ENCODE results near the gene CLDN16.

DNA sequence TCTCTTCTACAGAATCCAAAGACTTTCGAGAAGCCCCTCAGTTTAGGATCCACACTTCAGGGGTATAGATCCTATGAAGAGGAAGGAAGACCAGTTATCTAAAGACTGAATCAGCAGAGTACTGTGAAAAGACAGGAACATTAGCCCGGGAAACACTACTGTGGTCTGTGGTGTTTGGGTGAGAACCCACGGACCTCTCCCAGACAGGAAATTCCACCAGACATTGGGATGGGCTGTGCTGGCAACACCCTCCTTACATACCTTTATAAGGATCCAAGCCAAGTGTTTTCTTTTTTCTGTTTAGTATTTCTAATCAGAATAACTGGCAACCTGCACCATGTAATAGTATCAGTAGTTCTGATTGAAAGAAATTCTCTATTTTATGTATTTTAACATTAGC is 47.7 kb downstream of the CLDN16 start:
- TF ChIP-seq, protein P1, sequence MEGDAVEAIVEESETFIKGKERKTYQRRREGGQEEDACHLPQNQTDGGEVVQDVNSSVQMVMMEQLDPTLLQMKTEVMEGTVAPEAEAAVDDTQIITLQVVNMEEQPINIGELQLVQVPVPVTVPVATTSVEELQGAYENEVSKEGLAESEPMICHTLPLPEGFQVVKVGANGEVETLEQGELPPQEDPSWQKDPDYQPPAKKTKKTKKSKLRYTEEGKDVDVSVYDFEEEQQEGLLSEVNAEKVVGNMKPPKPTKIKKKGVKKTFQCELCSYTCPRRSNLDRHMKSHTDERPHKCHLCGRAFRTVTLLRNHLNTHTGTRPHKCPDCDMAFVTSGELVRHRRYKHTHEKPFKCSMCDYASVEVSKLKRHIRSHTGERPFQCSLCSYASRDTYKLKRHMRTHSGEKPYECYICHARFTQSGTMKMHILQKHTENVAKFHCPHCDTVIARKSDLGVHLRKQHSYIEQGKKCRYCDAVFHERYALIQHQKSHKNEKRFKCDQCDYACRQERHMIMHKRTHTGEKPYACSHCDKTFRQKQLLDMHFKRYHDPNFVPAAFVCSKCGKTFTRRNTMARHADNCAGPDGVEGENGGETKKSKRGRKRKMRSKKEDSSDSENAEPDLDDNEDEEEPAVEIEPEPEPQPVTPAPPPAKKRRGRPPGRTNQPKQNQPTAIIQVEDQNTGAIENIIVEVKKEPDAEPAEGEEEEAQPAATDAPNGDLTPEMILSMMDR (IDR thresholded peaks at IDR 0.05) = no peak
- no peak for TF ChIP-seq POLR2A (IDR thresholded peaks at IDR 0.05)

All from prostate gland (tissue), 2 donors.